H9 (cell line): ENCODE data around the gene SKIDA1. TPM values are rescaled to one million over a fixed set of nuclear protein-coding genes. Genes with fewer than 3 reads are reported as not detected.
A peak's percentile ranks its signal among the peaks of the same experiment; 100 is the strongest.

Source experiments
- DNase-seq: peaks from one replicate; pipeline ENCODE4 v3.0.0-alpha.2; 2017
- H2AFZ ChIP-seq: one replicate; pipeline ENCODE4 v1.6.1; 2013; ENCODE audit warnings: mild to moderate bottlenecking, low read length, control low read depth, moderate library complexity
- H2AK5ac ChIP-seq: 2 replicates; pipeline ENCODE4 v1.6.1; 2013; ENCODE audit warnings: low read length, control low read depth, mixed read lengths; ENCODE audit not compliant: insufficient read length
- H2BK120ac ChIP-seq: one replicate; pipeline ENCODE4 v1.6.1; 2013; ENCODE audit warnings: low read depth, mild to moderate bottlenecking, low read length, control low read depth, inconsistent platforms; ENCODE audit not compliant: poor library complexity, severe bottlenecking
- H2BK12ac ChIP-seq: 2 replicates; pipeline ENCODE4 v1.6.1; 2013; ENCODE audit warnings: low read length, control low read depth, mixed read lengths, low read depth; ENCODE audit not compliant: insufficient read length
- H2BK15ac ChIP-seq: 2 replicates; pipeline ENCODE4 v1.6.1; 2013; ENCODE audit warnings: low read depth, low read length, control low read depth
- H2BK20ac ChIP-seq: one replicate; pipeline ENCODE4 v1.6.1; 2013; ENCODE audit warnings: low read depth, mild to moderate bottlenecking, low read length, control low read depth, inconsistent platforms; ENCODE audit not compliant: poor library complexity, severe bottlenecking
- H2BK5ac ChIP-seq: 2 replicates; pipeline ENCODE4 v1.6.1; 2013; ENCODE audit warnings: low read length, control low read depth, mixed read lengths; ENCODE audit not compliant: insufficient read length
- H3K14ac ChIP-seq: 2 replicates; pipeline ENCODE4 v1.6.1; 2013; ENCODE audit warnings: low read length, control low read depth; ENCODE audit not compliant: insufficient read depth
- H3K18ac ChIP-seq: 2 replicates; pipeline ENCODE4 v1.6.1; 2013; ENCODE audit warnings: low read depth, mild to moderate bottlenecking, mixed read lengths, low read length, control low read depth; ENCODE audit not compliant: insufficient read length
- H3K23ac ChIP-seq: 2 replicates; pipeline ENCODE4 v1.6.1; 2013; ENCODE audit warnings: low read length, control low read depth, mixed read lengths, low read depth; ENCODE audit not compliant: insufficient read length
- H3K23me2 ChIP-seq: 2 replicates; pipeline ENCODE4 v1.6.1; 2013; ENCODE audit warnings: low read depth, mild to moderate bottlenecking, mixed read lengths, low read length, control low read depth; ENCODE audit not compliant: insufficient read length, poor library complexity, severe bottlenecking
- H3K27ac ChIP-seq: 2 replicates; pipeline ENCODE4 v1.5.1; 2013; ENCODE audit warnings: low read length, control low read depth, mixed read lengths, low read depth; ENCODE audit not compliant: insufficient read length
- H3K27me3 ChIP-seq: 2 replicates; pipeline ENCODE4 v1.6.1; 2013; ENCODE audit warnings: low read length, control low read depth, inconsistent platforms; ENCODE audit not compliant: insufficient read depth
- H3K4ac ChIP-seq: 2 replicates; pipeline ENCODE4 v1.6.1; 2013; ENCODE audit warnings: low read depth, mild to moderate bottlenecking, control low read depth, inconsistent platforms, low read length, moderate library complexity
- H3K4me1 ChIP-seq: 2 replicates; pipeline ENCODE4 v1.6.1; 2013; ENCODE audit warnings: low read length, control low read depth, inconsistent platforms; ENCODE audit not compliant: insufficient read depth
- H3K4me2 ChIP-seq: 2 replicates; pipeline ENCODE4 v1.6.1; 2013; ENCODE audit warnings: low read length, control low read depth, mixed read lengths; ENCODE audit not compliant: insufficient read length, insufficient read depth
- H3K56ac ChIP-seq: 2 replicates; pipeline ENCODE4 v1.6.1; 2013; ENCODE audit warnings: low read depth, mild to moderate bottlenecking, mixed read lengths, low read length, control low read depth; ENCODE audit not compliant: insufficient read length
- H3K79me1 ChIP-seq: 2 replicates; pipeline ENCODE4 v1.6.1; 2013; ENCODE audit warnings: low read depth, mild to moderate bottlenecking, moderate library complexity, low read length, control low read depth, inconsistent platforms; ENCODE audit not compliant: insufficient read depth, poor library complexity, severe bottlenecking
- H3K79me2 ChIP-seq: 2 replicates; pipeline ENCODE4 v1.6.1; 2013; ENCODE audit warnings: low read length, control low read depth, inconsistent platforms; ENCODE audit not compliant: insufficient read depth
- H3K9ac ChIP-seq: 2 replicates; pipeline ENCODE4 v1.6.1; 2013; ENCODE audit warnings: low read length, control low read depth, mixed read lengths; ENCODE audit not compliant: insufficient read length; ENCODE audit errors: extremely low read depth
- H3K9me3 ChIP-seq: one replicate; pipeline ENCODE4 v1.6.1; 2013; ENCODE audit warnings: low read depth, low read length, inconsistent platforms; ENCODE audit not compliant: control insufficient read depth
- H3T11ph ChIP-seq: one replicate; pipeline ENCODE4 v1.6.1; 2013; ENCODE audit warnings: mild to moderate bottlenecking, low read length, control low read depth, inconsistent platforms
- H4K20me1 ChIP-seq: one replicate; pipeline ENCODE4 v1.6.1; 2013; ENCODE audit not compliant: control insufficient read depth, insufficient read length, insufficient read depth
- H4K5ac ChIP-seq: 2 replicates; pipeline ENCODE4 v1.6.1; 2013; ENCODE audit warnings: low read depth, mild to moderate bottlenecking, mixed read lengths, low read length, control low read depth; ENCODE audit not compliant: insufficient read length
- H4K8ac ChIP-seq: replicated peaks from 2 replicates; pipeline ENCODE4 v1.6.1; 2013; ENCODE audit warnings: low read length, control low read depth, mixed read lengths, low read depth; ENCODE audit not compliant: insufficient read length
- H4K91ac ChIP-seq: 2 replicates; pipeline ENCODE4 v1.6.1; 2013; ENCODE audit warnings: low read depth, mild to moderate bottlenecking, moderate library complexity, mixed read lengths, low read length, control low read depth; ENCODE audit not compliant: insufficient read length
- H3K27ac Mint-ChIP-seq, 3 experiments: 2 replicates in 2 of 3; 3 replicates in 1 of 3; pipeline ENCODE4 v1.8.0; 2020 to 2021; ENCODE audit warnings: mixed read lengths in 3 of 3, mild to moderate bottlenecking in 1 of 3, moderate library complexity in 1 of 3
- H3K27me3 Mint-ChIP-seq: 2 replicates; pipeline ENCODE4 v1.8.0; 2021; ENCODE audit warnings: low read depth, mild to moderate bottlenecking, moderate library complexity, mixed read lengths
- H3K36me3 Mint-ChIP-seq, 3 experiments: 2 replicates in 2 of 3; 3 replicates in 1 of 3; pipeline ENCODE4 v1.8.0; 2020 to 2021; ENCODE audit warnings: low read depth in 3 of 3, mixed read lengths in 3 of 3; ENCODE audit not compliant: insufficient read depth in 1 of 3
- H3K4me1 Mint-ChIP-seq, 2 experiments: 2 replicates each; pipeline ENCODE4 v1.8.0; 2020; ENCODE audit warnings: mixed read lengths in 2 of 2
- H3K4me3 Mint-ChIP-seq, 2 experiments: 2 replicates in 1 of 2; 3 replicates in 1 of 2; pipeline ENCODE4 v1.8.0; 2020 to 2021; ENCODE audit warnings: mild to moderate bottlenecking in 2 of 2, mixed read lengths in 2 of 2, moderate library complexity in 1 of 2
- H3K9me3 Mint-ChIP-seq, 2 experiments: 2 replicates in 1 of 2; 3 replicates in 1 of 2; pipeline ENCODE4 v1.8.0; 2020; ENCODE audit warnings: mild to moderate bottlenecking in 2 of 2, mixed read lengths in 2 of 2, moderate library complexity in 1 of 2
- WGBS: extraction: QIAGEN DNeasy Blood & Tissue Kit; methylation state at CpG from one replicate; pipeline ENCODE4 v1.1.7; 2013; ENCODE audit warnings: missing lambda C conversion rate, low lambda C conversion rate, mixed read lengths; ENCODE audit not compliant: insufficient read length; ENCODE audit errors: extremely low coverage; 5-methylcytosine and 5-hydroxymethylcytosine counted together
- total RNA-seq: library from RNA; stranded (reverse); gene quantifications from 2 replicates; pipeline ENCODE4 v1.2.1, GENCODE V29; 2021
- TF ChIP-seq, protein P1 (sequence below): fragments of 200-600 bp; sonication (generic); conservative IDR thresholded peaks from 3 replicates; pipeline ENCODE4 v1.8.0; 2021; ENCODE audit warnings: antibody characterized with exemption, mild to moderate bottlenecking

SKIDA1 gene
- total RNA-seq, 1 experiment from 2014 or later: 5.9 TPM

DNA sequence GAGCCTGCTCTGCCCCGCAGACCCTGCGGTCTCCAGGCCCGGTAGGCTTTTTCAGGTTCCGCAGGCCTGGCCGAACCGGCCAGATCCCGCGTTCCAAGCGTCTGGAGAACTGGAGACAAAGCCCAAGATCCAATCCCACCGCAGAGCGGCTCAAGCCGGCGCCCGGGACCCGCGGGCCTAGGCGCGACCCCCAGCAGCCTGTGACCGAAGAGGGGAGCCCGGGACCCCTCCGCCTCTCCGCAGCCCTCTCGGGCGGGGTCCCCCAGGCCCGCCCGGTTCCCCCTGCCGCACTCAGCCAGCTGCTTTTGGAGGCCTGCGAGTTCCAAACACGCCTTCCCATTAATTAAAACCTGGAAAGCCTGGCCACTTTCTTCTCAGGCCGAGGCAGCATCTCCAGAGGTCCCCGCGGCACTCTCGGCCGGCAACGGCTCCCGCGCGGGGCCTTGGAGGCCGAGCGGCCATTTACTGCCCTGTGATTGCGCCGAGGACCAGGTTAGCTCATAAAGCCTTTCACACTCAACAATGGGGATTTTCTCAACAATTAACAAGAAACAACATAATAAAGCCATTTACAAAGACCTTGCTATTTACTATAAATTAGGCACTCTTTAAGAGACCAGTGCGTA, 16.7 kb downstream of the SKIDA1 start:
- Histone ChIP-seq H4K20me1 (no peaks in the 10 kb centered on the region), H4K8ac (no peak overlapping the region), H3K9ac (peak overlapping the region; percentile 86), H4K5ac (no peak overlapping the region), H3K9me3 (no peaks in the 10 kb centered on the region), H3K79me1 (no peaks in the 10 kb centered on the region), H3K4ac (peak overlapping the region; percentile 53; the same call in 1 of the 2 replicates), H2BK20ac (no peak overlapping the region), H4K91ac (peak overlapping the region; percentile 93), H2BK120ac (peak overlapping the region; percentile 96), H3K23ac (no peak overlapping the region), H3K79me2 (no peaks in the 10 kb centered on the region), H3T11ph (peak overlapping the region; percentile 42), H3K18ac (peak overlapping the region; percentile 97), H2BK5ac (no peak overlapping the region), H3K27me3 (peaks cover 18% of the 10 kb centered on the region; the same call in 1 of the 2 replicates), H2BK12ac (peak overlapping the region; percentile 63), H3K23me2 (peaks cover 37% of the 10 kb centered on the region), H2AK5ac (no peak overlapping the region), H3K27ac (no peak overlapping the region), H3K14ac (peak overlapping the region; percentile 98; the same call in 1 of the 2 replicates), H2AFZ (no peak overlapping the region), H3K56ac (no peak overlapping the region), H3K4me1 (peaks cover 9% of the 10 kb centered on the region; the same call in 1 of the 2 replicates), H2BK15ac (no peak overlapping the region), H3K4me2 (peak overlapping the region; percentile 85)
- Mint-ChIP-seq H3K27me3 (peaks cover 25% of the 10 kb centered on the region), H3K4me3 (peak overlapping the region; percentile 60 to 81), H3K27ac (peak overlapping the region; percentile 87 to 99 (median 97)), H3K9me3 (no peaks in the 10 kb centered on the region; a peak in 2 of 5 replicates), H3K4me1 (peaks cover 76 to 79% of the 10 kb centered on the region in 2 experiments), H3K36me3 (no peaks in the 10 kb centered on the region)
- no CpG with 5 or more reads among the region's 43 CpGs for WGBS
- TF ChIP-seq, protein P1, sequence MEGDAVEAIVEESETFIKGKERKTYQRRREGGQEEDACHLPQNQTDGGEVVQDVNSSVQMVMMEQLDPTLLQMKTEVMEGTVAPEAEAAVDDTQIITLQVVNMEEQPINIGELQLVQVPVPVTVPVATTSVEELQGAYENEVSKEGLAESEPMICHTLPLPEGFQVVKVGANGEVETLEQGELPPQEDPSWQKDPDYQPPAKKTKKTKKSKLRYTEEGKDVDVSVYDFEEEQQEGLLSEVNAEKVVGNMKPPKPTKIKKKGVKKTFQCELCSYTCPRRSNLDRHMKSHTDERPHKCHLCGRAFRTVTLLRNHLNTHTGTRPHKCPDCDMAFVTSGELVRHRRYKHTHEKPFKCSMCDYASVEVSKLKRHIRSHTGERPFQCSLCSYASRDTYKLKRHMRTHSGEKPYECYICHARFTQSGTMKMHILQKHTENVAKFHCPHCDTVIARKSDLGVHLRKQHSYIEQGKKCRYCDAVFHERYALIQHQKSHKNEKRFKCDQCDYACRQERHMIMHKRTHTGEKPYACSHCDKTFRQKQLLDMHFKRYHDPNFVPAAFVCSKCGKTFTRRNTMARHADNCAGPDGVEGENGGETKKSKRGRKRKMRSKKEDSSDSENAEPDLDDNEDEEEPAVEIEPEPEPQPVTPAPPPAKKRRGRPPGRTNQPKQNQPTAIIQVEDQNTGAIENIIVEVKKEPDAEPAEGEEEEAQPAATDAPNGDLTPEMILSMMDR: no peak
- DNase-seq: no peak
